RWPE2 (cell line): ENCODE data around the gene NEDD4L.

ENCODE experiments used
- ATAC-seq: fragments of 200-7000 bp; cut with Tn5 transposase; 3 replicates; pipeline ENCODE4 v1.9.1; 2021; ENCODE audit warnings: low read depth
- DNase-seq: peaks from one replicate; pipeline ENCODE4 v3.0.0-alpha.2; 2020; ENCODE audit warnings: low spot score
- H3K27ac ChIP-seq: fragments of 450-650 bp; 2 replicates; pipeline ENCODE4 v1.5.1; 2017; ENCODE audit warnings: mild to moderate bottlenecking; ENCODE audit not compliant: poor library complexity, severe bottlenecking
- H3K27me3 ChIP-seq: fragments of 250-450 bp; sonication (Bioruptor Pico); 2 replicates; pipeline ENCODE4 v1.5.1; 2021; ENCODE audit warnings: mild to moderate bottlenecking, moderate library complexity; ENCODE audit not compliant: insufficient read depth, poor library complexity, severe bottlenecking
- H3K36me3 ChIP-seq: fragments of 250-450 bp; sonication (Bioruptor Pico); 2 replicates; pipeline ENCODE4 v1.5.1; 2020; ENCODE audit warnings: low read depth, mild to moderate bottlenecking, moderate library complexity
- H3K4me1 ChIP-seq: fragments of 250-450 bp; sonication (Bioruptor Pico); 2 replicates; pipeline ENCODE4 v1.5.1; 2021; ENCODE audit warnings: mild to moderate bottlenecking, moderate library complexity; ENCODE audit not compliant: insufficient read depth, poor library complexity, severe bottlenecking
- H3K4me3 ChIP-seq: fragments of 250-450 bp; sonication (Bioruptor Pico); 2 replicates; pipeline ENCODE4 v1.5.1; 2021; ENCODE audit warnings: mild to moderate bottlenecking, moderate library complexity; ENCODE audit not compliant: severe bottlenecking
- H3K9me3 ChIP-seq: fragments of 250-450 bp; sonication (Bioruptor Pico); 2 replicates; pipeline ENCODE4 v1.5.1; 2021; ENCODE audit warnings: mild to moderate bottlenecking, moderate library complexity; ENCODE audit not compliant: severe bottlenecking
- CTCF ChIP-seq: fragments of 450-650 bp; IDR thresholded peaks from one replicate; pipeline ENCODE4 v1.5.1; 2017; ENCODE audit warnings: mild to moderate bottlenecking, moderate library complexity; ENCODE audit not compliant: poor library complexity, severe bottlenecking

The NEDD4L gene

GRCh38 chr18:58032233-58032632 is 11.8 kb upstream of the NEDD4L start:
- Histone ChIP-seq H3K27ac (no peak overlapping the region), H3K9me3 (no peaks in the 10 kb centered on the region), H3K27me3 (no peaks in the 10 kb centered on the region), H3K36me3 (no peaks in the 10 kb centered on the region), H3K4me1 (no peaks in the 10 kb centered on the region), H3K4me3 (no peak overlapping the region)
- DNase-seq (no peak), ATAC-seq (no peak)
- no peak for TF ChIP-seq CTCF

- H3K27me3 ChIP-seq: no peaks in the 10 kb centered on the region
- no peak overlapping the region for H3K4me3 ChIP-seq
- no peaks in the 10 kb centered on the region for H3K9me3 ChIP-seq
- ATAC-seq (no peak), DNase-seq (no peak)
- no peak overlapping the region for H3K27ac ChIP-seq
- H3K36me3 ChIP-seq: no peaks in the 10 kb centered on the region
- TF ChIP-seq CTCF: no peak
- H3K4me1 ChIP-seq: no peaks in the 10 kb centered on the region
These were observed 10.8 kb upstream of the NEDD4L start for GRCh38 chr18:58033216-58033615.

GRCh38 chr18:58034370-58034769 is 9.7 kb upstream of the NEDD4L start:
- no peaks in the 10 kb centered on the region for H3K4me1 ChIP-seq
- TF ChIP-seq CTCF: no peak
- no peaks in the 10 kb centered on the region for H3K36me3 ChIP-seq
- DNase-seq (no peak), ATAC-seq (no peak)
- no peak overlapping the region for H3K4me3 ChIP-seq
- no peak overlapping the region for H3K27ac ChIP-seq
- H3K9me3 ChIP-seq: no peaks in the 10 kb centered on the region
- H3K27me3 ChIP-seq: no peaks in the 10 kb centered on the region

- no peak for TF ChIP-seq CTCF
- no peak for DNase-seq
- no peak overlapping the region for H3K27ac ChIP-seq
- no peaks in the 10 kb centered on the region for H3K36me3 ChIP-seq
- no peak overlapping the region for H3K4me3 ChIP-seq
- H3K9me3 ChIP-seq: no peaks in the 10 kb centered on the region
- no peaks in the 10 kb centered on the region for H3K4me1 ChIP-seq
- ATAC-seq: no peak
- no peaks in the 10 kb centered on the region for H3K27me3 ChIP-seq
These were observed 6.9 kb upstream of the NEDD4L start for GRCh38 chr18:58037163-58037562.

- Histone ChIP-seq H3K9me3 (no peaks in the 10 kb centered on the region), H3K27me3 (no peaks in the 10 kb centered on the region), H3K36me3 (no peaks in the 10 kb centered on the region), H3K27ac (no peak overlapping the region), H3K4me1 (peaks cover 2% of the 10 kb centered on the region), H3K4me3 (no peak overlapping the region)
- no peak for TF ChIP-seq CTCF
- no peak for ATAC-seq
- no peak for DNase-seq
These were observed 6.0 kb upstream of the NEDD4L start for GRCh38 chr18:58038063-58038462.
